Loucy (cell line): Measurements from ENCODE around the gene QSER1.
A peak's percentile ranks its signal among the peaks of the same experiment; 100 is the strongest.

ENCODE experiments used
- H2AFZ ChIP-seq: fragments of 200-600 bp; sonication (generic); 2 replicates; pipeline ENCODE4 v1.6.0; 2016; ENCODE audit warnings: antibody characterized with exemption, mild to moderate bottlenecking, low read length, moderate library complexity
- H3F3A ChIP-seq: fragments of 200-600 bp; 2 replicates; pipeline ENCODE4 v1.6.0; 2016; ENCODE audit warnings: antibody characterized with exemption, low read depth, mild to moderate bottlenecking
- H3K27me3 ChIP-seq: fragments of 200-600 bp; sonication (generic); 2 replicates; pipeline ENCODE4 v1.6.1; 2014; ENCODE audit warnings: low read length, mild to moderate bottlenecking; ENCODE audit not compliant: insufficient read depth, poor library complexity, severe bottlenecking
- H3K36me3 ChIP-seq: fragments of 200-600 bp; sonication (generic); 2 replicates; pipeline ENCODE4 v1.6.1; 2016; ENCODE audit warnings: low read length; ENCODE audit not compliant: insufficient read depth
- H3K4me1 ChIP-seq: fragments of 200-600 bp; sonication (generic); 2 replicates; pipeline ENCODE4 v1.5.1; 2014; ENCODE audit warnings: low read length, mild to moderate bottlenecking; ENCODE audit not compliant: insufficient read depth, poor library complexity, severe bottlenecking
- H3K4me2 ChIP-seq: fragments of 200-600 bp; sonication (generic); 2 replicates; pipeline ENCODE4 v1.6.0; 2014; ENCODE audit warnings: antibody characterized with exemption, low read length, low read depth, mild to moderate bottlenecking; ENCODE audit not compliant: poor library complexity, severe bottlenecking
- H3K4me3 ChIP-seq: fragments of 200-600 bp; sonication (generic); 2 replicates; pipeline ENCODE4 v1.5.1; 2014; ENCODE audit warnings: low read length, mild to moderate bottlenecking, mixed read lengths; ENCODE audit not compliant: poor library complexity, severe bottlenecking
- H3K79me2 ChIP-seq: fragments of 200-600 bp; sonication (generic); 2 replicates; pipeline ENCODE4 v1.6.1; 2014; ENCODE audit warnings: low read length; ENCODE audit not compliant: insufficient read depth
- H3K9ac ChIP-seq: fragments of 200-600 bp; sonication (generic); 2 replicates; pipeline ENCODE4 v1.6.0; 2014; ENCODE audit warnings: mild to moderate bottlenecking, low read depth, low read length, moderate library complexity; ENCODE audit not compliant: poor library complexity, severe bottlenecking
- H3K9me2 ChIP-seq: fragments of 200-600 bp; sonication (generic); replicated peaks from 2 replicates; pipeline ENCODE4 v1.6.1; 2016; ENCODE audit warnings: low read depth, low read length, mixed read lengths
- H3K9me3 ChIP-seq: fragments of 200-600 bp; sonication (generic); 2 replicates; pipeline ENCODE4 v1.6.1; 2014; ENCODE audit warnings: mild to moderate bottlenecking, antibody characterized with exemption, low read length, low read depth; ENCODE audit not compliant: insufficient read depth
- H4K20me1 ChIP-seq: fragments of 200-600 bp; sonication (generic); 2 replicates; pipeline ENCODE4 v1.6.0; 2014; ENCODE audit warnings: antibody characterized with exemption, low read length, mild to moderate bottlenecking; ENCODE audit not compliant: insufficient read depth, poor library complexity, severe bottlenecking
- CTCF ChIP-seq: fragments of 200-600 bp; sonication (generic); conservative IDR thresholded peaks from 2 replicates; pipeline ENCODE4 v1.5.1; 2014; ENCODE audit warnings: mild to moderate bottlenecking, antibody characterized with exemption, low read length
- EZH2phosphoT487 ChIP-seq: fragments of 200-600 bp; IDR thresholded peaks from 2 replicates; pipeline ENCODE4 v1.6.1; 2018; ENCODE audit warnings: antibody characterized with exemption, mild to moderate bottlenecking, moderate library complexity, borderline replicate concordance

The QSER1 gene

GRCh38 chr11:32894921-32895320 lies 2.3 kb downstream of the QSER1 start:
- Histone ChIP-seq H4K20me1 (peaks cover 53% of the 10 kb centered on the region), H3K79me2 (peaks cover 67% of the 10 kb centered on the region), H3K27me3 (no peaks in the 10 kb centered on the region), H3K4me1 (peaks cover 51% of the 10 kb centered on the region), H3K4me3 (peak overlapping the region; percentile 77), H2AFZ (no peak overlapping the region), H3K9me2 (no peaks in the 10 kb centered on the region), H3K4me2 (peak overlapping the region; percentile 90), H3K36me3 (no peaks in the 10 kb centered on the region), H3K9ac (peak overlapping the region; percentile 88), H3F3A (0 out of 2 replicates have a peak, but pooled peaks cover 3% of the 10 kb centered on the region), H3K9me3 (no peaks in the 10 kb centered on the region)
- TF ChIP-seq CTCF (no peak), EZH2phosphoT487 (no peak)

GRCh38 chr11:32895471-32895870 lies 2.9 kb downstream of the QSER1 start:
- Histone ChIP-seq H3K4me1 (peaks cover 55% of the 10 kb centered on the region), H3K4me2 (peak overlapping the region; percentile 90), H4K20me1 (peaks cover 55% of the 10 kb centered on the region), H3F3A (0 out of 2 replicates have a peak, but pooled peaks cover 3% of the 10 kb centered on the region), H3K9ac (peak overlapping the region; percentile 88), H3K4me3 (peak overlapping the region; percentile 77), H3K9me3 (no peaks in the 10 kb centered on the region), H2AFZ (no peak overlapping the region), H3K79me2 (peaks cover 73% of the 10 kb centered on the region), H3K27me3 (no peaks in the 10 kb centered on the region), H3K36me3 (no peaks in the 10 kb centered on the region), H3K9me2 (no peaks in the 10 kb centered on the region)
- TF ChIP-seq CTCF, result no peak
- TF ChIP-seq EZH2phosphoT487, result no peak

GRCh38 chr11:32897103-32897502 lies 4.5 kb downstream of the QSER1 start:
- peaks cover 89% of the 10 kb centered on the region for H3K79me2 ChIP-seq
- TF ChIP-seq CTCF (no peak), EZH2phosphoT487 (no peak)
- H3K4me2 ChIP-seq, result peak overlapping the region; percentile 43
- peaks cover 50% of the 10 kb centered on the region for H3K4me1 ChIP-seq
- H2AFZ ChIP-seq, result no peak overlapping the region
- peaks cover 67% of the 10 kb centered on the region for H4K20me1 ChIP-seq
- H3F3A ChIP-seq, result no peaks in the 10 kb centered on the region
- H3K9me2 ChIP-seq, result no peaks in the 10 kb centered on the region
- no peaks in the 10 kb centered on the region for H3K36me3 ChIP-seq
- H3K9me3 ChIP-seq, result no peaks in the 10 kb centered on the region
- no peaks in the 10 kb centered on the region for H3K27me3 ChIP-seq
- H3K9ac ChIP-seq, result no peak overlapping the region
- H3K4me3 ChIP-seq, result peak overlapping the region; percentile 42
